ENCODE measurements around the gene TMEM176A.
"Not testable (repeated sequence)": the region's sequence is repeated elsewhere in the genome, so short reads cannot be mapped to it uniquely, and the experiment has no call there.

TMEM176A gene, protein sequence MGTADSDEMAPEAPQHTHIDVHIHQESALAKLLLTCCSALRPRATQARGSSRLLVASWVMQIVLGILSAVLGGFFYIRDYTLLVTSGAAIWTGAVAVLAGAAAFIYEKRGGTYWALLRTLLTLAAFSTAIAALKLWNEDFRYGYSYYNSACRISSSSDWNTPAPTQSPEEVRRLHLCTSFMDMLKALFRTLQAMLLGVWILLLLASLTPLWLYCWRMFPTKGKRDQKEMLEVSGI

DNA sequence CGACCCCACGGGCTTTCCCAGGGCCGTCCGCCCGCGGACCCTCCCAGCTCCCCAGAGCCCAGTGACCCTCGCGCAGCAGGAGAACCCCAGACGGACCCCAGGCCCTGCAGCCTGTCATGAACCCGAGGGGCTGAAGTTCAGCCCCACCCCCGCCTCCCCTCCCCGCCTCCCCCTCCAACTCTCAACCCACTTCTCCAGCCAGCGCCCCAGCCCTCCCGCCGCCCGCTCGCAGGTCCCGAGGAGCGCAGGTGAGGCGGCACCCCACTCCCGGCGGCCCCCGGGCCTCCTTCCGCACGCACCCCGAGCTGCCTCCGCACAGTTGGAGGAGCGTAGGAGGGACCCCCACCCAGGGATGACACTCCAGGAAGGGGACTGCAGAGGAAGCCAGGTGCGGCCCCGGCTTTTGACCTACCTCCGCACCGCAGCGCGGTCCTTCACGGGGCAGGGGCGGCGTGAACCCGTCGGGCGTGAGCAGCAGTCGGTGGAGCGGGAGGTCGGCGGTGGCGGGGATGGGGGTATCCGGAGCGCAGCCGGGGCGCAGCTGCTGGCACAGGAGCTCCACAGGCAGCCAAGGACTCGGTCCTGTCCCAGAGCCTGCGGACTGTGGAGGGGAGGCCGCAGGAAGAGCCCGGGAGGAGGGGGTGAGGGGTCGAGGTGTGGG is at the start of gene TMEM176A:
Gene TMEM176A, plus strand, starts transcription at position 189 of the 661 bp plus-strand sequence. CDS start 782 bp downstream, outside the sequence.
- DNase-seq (ENCODE audit: extremely low read depth in 1 of 2, low read depth in 1 of 2): no peak

DNA sequence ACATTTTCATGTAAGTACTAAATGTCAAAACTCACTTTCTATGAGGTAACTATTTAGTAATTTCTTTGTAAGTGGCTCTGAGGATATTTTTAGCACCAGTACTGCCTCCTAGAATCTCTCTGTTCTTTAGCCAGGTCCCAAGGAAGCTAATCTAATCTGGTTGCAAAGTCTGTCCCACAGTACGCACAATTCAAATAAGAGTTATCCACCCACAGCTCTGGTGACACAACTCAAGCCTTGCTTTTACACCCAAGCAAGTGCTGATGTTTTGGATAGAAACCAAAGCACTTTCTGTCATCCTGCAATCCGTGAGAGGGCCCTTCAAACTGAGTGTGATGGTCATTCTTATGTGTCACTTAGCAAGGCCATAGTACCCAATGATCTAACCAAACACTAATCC is 48.9 kb upstream of the TMEM176A start:
- DNase-seq (ENCODE audit: extremely low read depth in 1 of 2, low read depth in 1 of 2): no peak

DNA sequence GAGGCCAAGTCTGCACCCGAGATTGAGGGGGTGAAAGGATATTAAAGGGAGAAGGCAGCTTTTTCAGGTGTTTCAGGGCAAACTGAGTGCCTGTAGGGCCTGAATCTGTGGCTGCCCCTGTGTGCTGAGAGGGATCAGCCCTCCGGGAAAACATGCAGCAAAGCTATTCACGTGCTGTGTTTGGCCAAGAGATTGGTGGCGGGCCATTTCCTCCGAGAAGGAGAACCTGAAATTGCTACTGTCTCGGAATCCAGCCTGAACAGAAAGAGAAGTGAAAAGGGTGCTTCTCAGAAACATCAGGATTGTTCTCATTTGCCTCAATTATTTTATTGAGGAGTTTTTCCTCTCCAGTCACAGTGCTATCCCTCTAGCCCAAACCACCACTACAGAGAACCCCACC is 47.3 kb upstream of the TMEM176A start:
- DNase-seq (ENCODE audit: extremely low read depth in 1 of 2, low read depth in 1 of 2): no peak

DNA sequence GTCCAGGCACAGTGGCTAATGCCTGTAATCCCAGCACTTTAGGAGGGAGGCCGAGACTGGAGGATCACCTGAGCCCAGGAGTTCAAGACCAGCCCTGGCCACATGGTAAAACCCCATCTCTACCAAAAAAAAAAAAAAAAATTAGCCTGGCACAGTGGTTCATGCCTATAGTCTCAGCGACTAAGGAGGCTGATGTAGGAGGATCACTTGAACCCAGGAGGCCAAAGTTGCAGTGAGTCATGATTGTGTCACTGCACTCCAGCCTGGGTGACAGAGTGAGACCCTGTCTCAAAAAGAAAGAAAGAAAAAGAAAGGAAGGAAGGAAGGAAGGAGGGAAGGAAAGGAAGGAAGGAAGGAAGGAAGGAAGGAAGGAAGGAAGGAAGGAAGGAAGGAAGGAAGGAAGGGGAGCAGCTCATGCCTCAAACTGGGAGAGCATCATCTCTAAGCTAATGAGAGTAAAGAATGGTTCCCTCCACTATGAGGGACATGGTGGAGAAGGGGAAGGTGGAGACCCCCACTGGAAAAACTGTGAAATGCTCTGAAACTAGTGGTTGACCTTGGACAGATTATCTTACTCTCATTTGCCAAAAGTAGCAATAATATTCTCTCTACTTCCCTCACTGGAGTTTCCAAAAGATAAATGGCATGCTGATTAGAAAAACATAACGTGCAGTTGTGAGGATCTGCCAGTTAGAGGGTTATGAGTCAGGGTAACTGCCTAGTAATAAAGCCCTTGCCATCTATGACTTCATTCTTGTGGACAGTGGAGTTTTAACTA is 46.6 kb upstream of the TMEM176A start:
- DNase-seq (ENCODE audit: extremely low read depth in 1 of 2, low read depth in 1 of 2): no peak

DNA sequence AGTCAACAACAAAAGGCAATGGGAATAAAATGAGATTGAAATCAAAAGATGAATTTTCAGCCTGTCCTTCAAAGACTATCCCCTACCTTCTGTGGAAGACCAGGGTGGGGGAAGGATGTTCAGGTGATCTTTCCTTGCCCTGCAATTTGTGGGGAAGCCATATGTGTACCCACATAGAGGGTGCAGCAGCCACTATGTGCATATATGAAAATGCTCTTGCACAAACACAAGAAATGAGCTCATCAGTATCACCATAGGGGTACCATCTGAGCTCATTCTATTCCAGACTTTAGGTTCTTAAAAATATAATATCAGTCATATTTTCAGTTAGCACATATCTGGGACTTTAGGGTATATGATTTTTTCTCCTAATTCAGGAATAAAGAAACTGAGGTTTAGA is 45.6 kb upstream of the TMEM176A start:
- DNase-seq (ENCODE audit: extremely low read depth in 1 of 2, low read depth in 1 of 2): no peak

DNA sequence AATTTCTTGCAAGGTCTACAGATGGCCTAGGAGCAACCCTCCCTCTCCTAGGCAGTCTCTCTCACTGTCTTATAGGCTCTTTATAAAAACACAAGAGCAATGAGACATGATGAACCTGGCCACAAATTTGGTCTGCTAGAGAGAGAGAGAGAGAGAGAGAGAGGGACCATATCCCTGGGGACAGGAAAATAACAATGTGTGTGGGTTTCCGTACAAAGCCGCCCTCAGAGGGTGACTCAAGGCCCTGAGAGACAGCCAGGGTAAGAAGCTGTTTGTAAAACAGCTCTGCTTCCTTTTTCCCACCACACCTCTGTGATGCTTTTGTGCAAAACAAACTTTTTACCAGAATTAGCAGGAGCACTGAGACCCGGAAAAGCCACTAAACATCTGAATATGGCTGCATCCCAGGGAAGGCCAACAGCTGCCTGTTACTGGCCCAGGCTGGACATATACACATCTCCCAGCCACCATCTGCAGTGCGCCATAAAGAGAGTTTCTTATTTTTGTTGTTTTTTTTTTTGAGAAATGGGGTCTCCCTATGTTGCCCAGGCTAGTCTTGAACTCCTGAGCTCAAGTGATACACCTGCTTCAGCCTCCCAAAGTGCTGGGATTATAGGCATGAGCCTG is 45.0 kb upstream of the TMEM176A start:
- peak in 1 of 2 donors; percentile 73 for DNase-seq (ENCODE audit: extremely low read depth in 1 of 2, low read depth in 1 of 2)

DNA sequence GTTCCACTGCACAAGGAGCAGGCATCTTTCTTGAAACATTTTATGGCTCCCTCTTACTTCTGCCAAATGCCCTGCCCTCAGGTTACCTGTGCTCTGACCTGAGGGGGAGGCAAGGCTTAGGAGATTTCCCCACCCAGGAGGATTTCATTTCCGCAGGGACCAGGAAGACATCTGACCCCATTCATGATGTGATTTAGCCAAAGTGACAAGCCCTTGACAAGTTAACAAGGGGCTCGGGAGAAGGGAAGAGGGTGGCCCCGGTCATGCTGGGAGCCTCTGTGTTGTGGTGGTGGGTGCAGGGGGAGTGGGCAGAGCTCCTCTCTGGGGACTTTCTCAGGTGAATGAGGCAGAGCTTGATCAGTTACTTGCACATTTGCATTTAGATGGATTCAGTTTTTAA is 44.4 kb upstream of the TMEM176A start:
- DNase-seq (ENCODE audit: extremely low read depth in 1 of 2, low read depth in 1 of 2): no peak

DNA sequence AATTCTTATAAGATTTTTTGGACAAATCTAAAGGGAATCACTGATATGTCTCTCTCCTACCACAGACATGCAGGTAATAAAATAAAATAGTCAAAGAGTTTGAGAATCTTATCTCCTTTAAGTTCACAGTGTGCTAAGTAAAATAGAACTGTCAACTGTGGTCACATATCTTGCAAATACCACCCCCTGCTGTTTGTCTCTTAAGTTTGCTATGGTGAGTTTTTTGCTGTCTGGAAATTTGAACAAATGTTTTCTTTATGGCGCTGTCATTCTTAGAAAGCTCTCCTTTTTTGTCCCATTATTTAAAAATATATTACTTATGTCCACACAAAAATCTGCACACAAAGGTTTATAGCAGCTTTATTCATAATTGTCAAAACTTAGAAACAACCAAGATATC is 43.7 kb upstream of the TMEM176A start:
- no peak for DNase-seq (ENCODE audit: extremely low read depth in 1 of 2, low read depth in 1 of 2)

DNA sequence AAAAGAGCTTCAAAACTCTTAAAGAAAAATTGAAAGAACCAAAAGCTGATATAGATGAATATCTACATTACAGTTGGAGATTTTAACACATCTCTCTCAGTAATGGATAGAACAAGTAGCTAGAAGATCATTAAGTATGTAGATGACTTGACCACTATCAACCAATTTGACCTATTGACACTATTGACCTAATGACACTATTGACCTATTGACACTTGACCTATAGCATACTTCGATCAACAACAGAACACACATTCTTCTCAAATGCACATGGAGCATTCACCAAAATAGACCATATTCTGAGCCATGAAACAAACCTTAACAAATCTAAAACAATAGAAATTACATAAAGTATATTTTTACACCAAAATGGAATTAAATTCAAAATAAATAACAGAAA is 41.1 kb upstream of the TMEM176A start:
- DNase-seq (ENCODE audit: extremely low read depth in 1 of 2, low read depth in 1 of 2): no peak

DNA sequence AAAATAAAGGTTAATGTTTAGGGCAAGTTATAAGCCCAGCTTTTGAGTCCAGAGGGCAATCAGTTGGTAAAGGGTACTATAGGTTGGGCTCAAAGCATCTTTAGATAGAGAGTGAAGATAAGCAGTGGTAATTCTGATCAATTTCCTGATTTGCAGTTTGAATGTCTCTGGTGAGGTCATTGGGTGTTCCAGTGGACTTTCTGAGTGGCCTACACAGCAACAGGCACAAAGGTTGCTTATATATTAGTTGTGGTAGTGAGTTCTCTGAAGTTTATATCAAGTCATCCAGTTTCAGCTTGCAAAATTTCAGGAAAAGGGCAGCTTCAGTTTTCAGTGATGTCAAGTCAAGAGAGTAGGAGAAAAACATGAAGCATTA is 34.2 kb upstream of the TMEM176A start:
- DNase-seq (ENCODE audit: extremely low read depth in 1 of 2, low read depth in 1 of 2): no peak

DNA sequence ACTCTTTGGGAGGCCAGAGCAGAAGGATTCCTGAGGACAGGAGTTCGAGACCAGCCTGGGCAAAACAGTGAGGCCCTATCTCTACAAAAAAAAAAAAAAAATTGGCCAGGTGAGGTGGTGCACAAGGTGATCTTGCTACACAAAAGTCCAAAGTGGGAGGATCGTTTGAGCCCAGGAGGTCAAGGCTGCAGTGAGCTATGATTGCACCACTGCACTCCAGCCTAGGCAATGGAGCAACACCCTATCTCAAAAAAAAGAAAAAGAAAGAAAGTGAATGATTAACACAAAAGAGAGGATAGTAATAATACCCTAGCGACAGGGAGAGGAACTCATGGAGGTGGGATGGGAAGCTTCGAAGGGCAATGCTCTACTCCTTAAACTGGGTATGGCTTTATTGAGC is 30.8 kb upstream of the TMEM176A start:
- no peak for DNase-seq (ENCODE audit: extremely low read depth in 1 of 2, low read depth in 1 of 2)

DNA sequence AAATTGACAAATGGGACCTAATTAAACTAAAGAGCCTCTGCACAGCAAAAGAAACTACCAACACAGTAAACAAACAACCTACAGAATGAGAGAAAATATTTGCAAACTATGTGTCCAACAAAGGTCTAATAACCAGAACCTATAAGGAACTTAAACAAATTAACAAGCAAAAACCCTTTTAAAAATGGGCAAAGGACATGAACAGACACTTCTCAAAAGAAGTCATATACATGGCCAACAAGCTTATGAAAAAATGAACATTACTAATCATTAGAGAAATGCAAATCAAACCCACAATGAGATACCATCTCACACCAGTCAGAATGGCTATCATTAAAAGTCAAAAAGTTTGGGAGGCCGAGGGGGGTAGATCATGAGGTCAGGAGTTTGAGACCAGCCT is 26.4 kb upstream of the TMEM176A start:
- DNase-seq (ENCODE audit: extremely low read depth in 1 of 2, low read depth in 1 of 2): not testable (repeated sequence)

DNA sequence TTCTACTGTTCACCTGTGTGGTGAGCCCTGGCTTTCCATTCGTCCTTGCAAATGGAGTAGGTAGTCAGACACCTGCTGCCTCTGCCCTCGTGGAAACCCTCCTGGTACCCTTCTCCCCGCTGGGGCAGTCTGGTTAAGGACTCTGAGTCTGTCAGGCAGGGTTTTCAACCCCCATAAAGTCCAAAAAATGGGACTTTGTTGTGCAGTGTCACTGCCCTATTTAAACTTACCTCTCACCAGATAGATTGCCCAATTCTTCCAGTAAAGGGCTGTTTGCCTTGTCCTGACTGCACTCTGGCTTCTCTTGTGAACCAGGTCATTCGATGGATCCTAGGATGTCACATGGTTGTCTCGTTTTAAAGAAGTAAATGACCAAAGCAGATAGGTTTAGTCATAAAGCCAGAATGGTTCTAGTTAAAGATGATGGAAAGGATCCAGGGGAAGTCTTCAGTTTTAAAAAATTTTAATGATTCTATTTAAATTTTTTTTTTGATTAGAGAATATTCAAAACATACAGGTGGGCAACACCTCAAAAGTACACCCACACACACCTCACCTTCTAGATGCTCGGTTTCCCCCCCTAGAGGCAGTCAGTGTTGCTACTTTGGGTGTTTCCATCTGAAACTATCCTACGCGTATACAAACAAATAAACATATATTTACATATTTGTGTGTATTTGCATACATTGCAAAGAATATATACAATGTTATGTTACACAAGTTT is 22.4 kb upstream of the TMEM176A start:
- DNase-seq (ENCODE audit: extremely low read depth in 1 of 2, low read depth in 1 of 2): no peak

DNA sequence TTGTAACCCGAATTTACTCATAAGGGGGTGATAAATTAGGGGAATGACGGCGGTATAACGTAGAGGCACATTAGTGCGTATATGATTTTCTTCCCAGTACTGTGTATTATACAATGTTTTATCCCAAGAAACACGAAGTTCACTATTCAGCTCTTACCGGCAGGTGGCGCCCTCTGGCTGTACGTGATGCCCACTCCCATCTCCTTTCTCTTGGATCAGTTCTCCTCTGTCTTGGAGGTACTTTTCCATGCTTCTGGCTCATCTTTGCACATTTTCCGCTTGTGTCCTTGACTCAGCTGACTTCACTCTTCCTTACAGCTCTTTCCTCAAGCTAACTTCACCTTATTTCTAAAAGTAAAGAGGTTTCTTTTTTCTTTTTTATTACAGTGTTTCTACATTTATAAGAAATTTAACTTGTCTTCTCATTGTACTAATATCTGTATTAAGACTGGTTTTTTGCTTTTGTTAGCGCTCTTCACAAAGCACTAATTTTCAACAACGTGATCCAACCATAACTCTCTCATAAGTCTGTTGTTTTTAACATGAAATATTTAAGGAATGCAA is 21.7 kb upstream of the TMEM176A start:
- DNase-seq (ENCODE audit: extremely low read depth in 1 of 2, low read depth in 1 of 2): peak in 1 of 2 donors; percentile 49

DNA sequence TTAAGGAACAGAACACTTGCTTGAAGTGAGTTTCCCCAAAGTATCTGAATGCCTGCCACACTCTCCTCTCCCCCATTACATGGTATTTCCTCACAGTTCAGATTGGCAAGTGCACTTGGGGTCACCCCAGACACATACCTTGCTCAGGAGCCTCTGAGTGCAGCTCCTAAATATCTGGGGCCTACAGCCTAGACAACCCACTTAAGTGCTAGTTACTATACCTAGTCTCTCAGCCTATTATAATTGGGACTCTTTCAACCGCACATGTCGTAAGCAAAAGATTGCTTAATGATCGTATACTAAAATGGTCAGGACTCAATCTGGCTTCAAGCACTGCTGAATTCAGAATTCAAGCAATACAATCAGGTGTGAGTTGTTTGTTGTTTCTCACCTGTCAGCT is 20.3 kb upstream of the TMEM176A start:
- DNase-seq (ENCODE audit: extremely low read depth in 1 of 2, low read depth in 1 of 2): no peak

DNA sequence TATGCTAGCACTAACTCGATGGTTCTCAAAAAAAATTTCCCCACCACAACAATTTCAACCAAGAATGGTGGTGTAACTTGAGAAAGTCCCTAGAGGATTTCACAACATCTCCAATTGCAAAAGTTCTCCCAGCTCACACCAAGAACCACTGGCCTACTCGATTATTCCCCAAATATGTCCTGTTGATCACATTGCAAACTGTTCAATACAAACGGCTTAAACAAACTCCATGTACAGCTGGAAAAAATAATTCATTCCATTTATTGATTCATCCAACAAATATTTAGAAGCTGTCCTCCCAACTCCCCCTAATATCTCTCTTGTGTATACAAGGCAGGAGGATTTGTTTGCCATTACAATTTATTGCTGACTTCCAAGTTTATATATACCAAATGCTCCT is 19.5 kb upstream of the TMEM176A start:
- DNase-seq (ENCODE audit: extremely low read depth in 1 of 2, low read depth in 1 of 2): no peak

DNA sequence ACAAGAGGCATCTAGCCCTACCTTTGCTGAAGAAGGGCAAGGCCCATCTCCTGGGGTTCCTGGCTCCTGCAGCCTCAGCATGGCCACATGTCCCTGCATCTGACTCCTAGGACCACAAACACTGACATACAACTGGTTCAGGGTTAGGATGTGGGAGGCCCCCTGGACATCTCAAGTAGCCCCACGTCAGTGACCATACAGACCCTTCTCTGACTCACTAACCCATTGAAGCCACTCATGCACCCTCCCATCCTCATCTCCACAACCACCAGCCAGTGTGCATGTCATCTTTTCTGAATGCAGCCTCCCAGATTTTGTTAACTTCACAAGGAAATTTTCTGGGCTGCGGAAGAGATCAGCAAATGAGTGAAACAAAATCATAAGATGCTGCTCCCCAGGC is 18.6 kb upstream of the TMEM176A start:
- no peak for DNase-seq (ENCODE audit: extremely low read depth in 1 of 2, low read depth in 1 of 2)

DNA sequence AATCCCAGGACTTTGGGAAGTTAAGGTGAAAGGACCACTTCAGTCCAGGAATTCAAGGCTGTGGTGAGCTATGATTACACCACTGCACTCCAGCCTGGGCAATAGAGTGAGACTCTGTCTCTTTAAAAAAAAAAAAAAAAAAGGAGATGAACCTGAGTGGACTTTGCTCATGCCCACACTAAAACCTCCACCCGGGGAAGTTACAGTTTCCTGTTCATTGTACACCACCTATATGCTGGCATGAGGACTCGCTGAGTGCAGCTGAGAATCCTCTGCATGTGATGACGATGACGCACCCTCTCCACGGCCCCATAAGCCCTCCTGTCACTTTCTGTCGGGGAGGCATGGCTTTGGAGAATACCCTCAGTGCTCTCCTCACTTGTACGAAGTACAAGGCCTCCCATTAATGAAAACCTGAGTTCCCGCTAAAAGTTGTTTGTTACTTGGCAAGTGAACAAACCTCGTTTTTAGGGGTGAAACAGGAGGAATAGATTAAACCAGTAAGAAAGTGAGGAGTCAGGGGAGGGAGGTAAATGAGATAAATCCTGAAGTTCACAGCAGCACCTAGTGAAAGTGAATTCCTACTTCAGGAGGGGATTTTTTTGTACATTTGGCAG is 16.3 kb upstream of the TMEM176A start:
- DNase-seq (ENCODE audit: extremely low read depth in 1 of 2, low read depth in 1 of 2): no peak

DNA sequence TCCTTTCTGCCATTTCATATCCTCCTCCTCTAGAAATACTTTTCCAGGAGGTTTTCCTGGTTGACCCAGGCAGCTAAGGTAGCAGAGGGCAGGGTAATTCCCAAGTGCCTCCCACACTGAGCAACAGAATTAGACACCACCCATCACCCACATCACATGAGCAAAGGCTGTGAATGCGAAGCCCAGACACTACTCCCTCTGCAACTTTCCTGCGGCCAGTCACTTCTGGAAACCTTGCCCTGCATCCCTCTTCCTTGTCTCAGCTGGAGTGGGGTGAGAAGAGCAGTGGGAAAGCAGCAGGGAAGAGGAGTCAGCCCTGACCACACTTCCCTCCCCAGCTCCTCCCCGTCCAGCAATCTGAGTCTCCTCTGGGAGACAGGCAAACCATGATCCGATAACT is 15.6 kb upstream of the TMEM176A start:
- no peak for DNase-seq (ENCODE audit: extremely low read depth in 1 of 2, low read depth in 1 of 2)
